Loucy (cell line): ENCODE measurements around the gene ADGRG1.

ENCODE experiments used
- CTCF ChIP-seq: fragments of 200-600 bp; sonication (generic); conservative IDR thresholded peaks from 2 replicates; pipeline ENCODE4 v1.5.1; 2014; ENCODE audit warnings: mild to moderate bottlenecking, antibody characterized with exemption, low read length
- EZH2phosphoT487 ChIP-seq: fragments of 200-600 bp; IDR thresholded peaks from 2 replicates; pipeline ENCODE4 v1.6.1; 2018; ENCODE audit warnings: antibody characterized with exemption, mild to moderate bottlenecking, moderate library complexity, borderline replicate concordance

GRCh38 chr16:57658130-57658877 is 29.9 kb downstream of the ADGRG1 start:
- TF ChIP-seq CTCF (no peak), EZH2phosphoT487 (no peak)
